Measurements from ENCODE around the gene SCRN2. TPM values are rescaled to one million over a fixed set of nuclear protein-coding genes. Genes with fewer than 3 reads are reported as not detected.

SCRN2 gene
- total RNA-seq, 1 experiment from 2014 or later, result 50.8 TPM

GRCh38 chr17:47873200-47874090, 32.4 kb upstream of the SCRN2 start:
- POLR2A ChIA-PET, result interaction anchor here (0.6 to 1.3 kb wide), 3 partner anchors 10 to 84 kb away, joined by 3 to 4 read pairs (median 4); partner anchors contain the start of gene SP2
- no peak for ATAC-seq
- Mint-ChIP-seq H3K36me3 (no peaks in the 10 kb centered on the region), H3K27me3 (ENCODE audit: low read depth) (peaks cover 66% of the 10 kb centered on the region), H3K4me3 (peak overlapping the region; percentile 70), H3K27ac (no peak overlapping the region), H3K9me3 (no peaks in the 10 kb centered on the region), H3K4me1 (peaks cover 66% of the 10 kb centered on the region)
- DNase-seq (ENCODE audit: low spot score), result no peak
- CTCF ChIA-PET, result interaction anchor here (1.0 to 8.7 kb wide), 8 partner anchors 11 to 68 kb away, joined by 3 to 94 read pairs (median 10); partner anchors contain the start of genes PNPO and SCRN2
- TF ChIP-seq E2F1 (CRISPR knock-in tag; IDR thresholded peaks at IDR 0.05), result no peak
- peak; percentile 97 for TF ChIP-seq ZNF512 (CRISPR knock-in tag; IDR thresholded peaks at IDR 0.05; ENCODE audit: borderline replicate concordance)

- TF ChIP-seq ZNF423 (CRISPR knock-in tag; IDR thresholded peaks at IDR 0.05) (peak; percentile 83), HMGXB4 (CRISPR knock-in tag; IDR thresholded peaks at IDR 0.05) (no peak), CREM (CRISPR knock-in tag; IDR thresholded peaks at IDR 0.05) (no peak), ZNF263 (CRISPR knock-in tag; IDR thresholded peaks at IDR 0.05; ENCODE audit: low read depth) (no peak)
- peaks cover 71% of the 10 kb centered on the region for H3K27me3 Mint-ChIP-seq (ENCODE audit: low read depth)
- ChIA-PET POLR2A (interaction anchor here (0.7 to 1.3 kb wide), 3 partner anchors 9 to 23 kb away, joined by 3 to 5 read pairs (median 4); partner anchors contain the start of genes SP2 and SP6), CTCF (interaction anchor here (1.0 to 8.7 kb wide), 10 partner anchors 9 to 69 kb away, joined by 3 to 94 read pairs (median 5); partner anchors contain the start of genes PNPO and SCRN2)
- DNase-seq (ENCODE audit: low spot score) (peak; percentile 51), ATAC-seq (peak; percentile 55)
- H3K9me3 Mint-ChIP-seq, result no peaks in the 10 kb centered on the region
- peaks cover 59% of the 10 kb centered on the region for H3K4me1 Mint-ChIP-seq
- no peaks in the 10 kb centered on the region for H3K36me3 Mint-ChIP-seq
- H3K27ac Mint-ChIP-seq, result no peak overlapping the region
- peak overlapping the region; percentile 70 for H3K4me3 Mint-ChIP-seq
These were observed 31.6 kb upstream of the SCRN2 start for GRCh38 chr17:47872651-47873161.

GRCh38 chr17:47872019-47872650, 31.1 kb upstream of the SCRN2 start:
- POLR2A ChIA-PET, result interaction anchor here (0.6 to 1.3 kb wide), 4 partner anchors 14 to 789 kb away, joined by 3 to 5 read pairs (median 3); partner anchors contain the start of genes SP2 and SP6
- Mint-ChIP-seq H3K4me3 (peak overlapping the region; percentile 70), H3K4me1 (peaks cover 56% of the 10 kb centered on the region), H3K36me3 (no peaks in the 10 kb centered on the region), H3K27me3 (ENCODE audit: low read depth) (peaks cover 75% of the 10 kb centered on the region), H3K9me3 (no peaks in the 10 kb centered on the region), H3K27ac (no peak overlapping the region)
- CTCF ChIA-PET, result interaction anchor here (0.7 to 8.7 kb wide), 13 partner anchors 9 to 69 kb away, joined by 3 to 94 read pairs (median 5); partner anchors contain the start of genes PNPO, SCRN2 and SP6
- peak; percentile 57 for ATAC-seq
- peak; percentile 64 for DNase-seq (ENCODE audit: low spot score)
- TF ChIP-seq ARID4B (CRISPR knock-in tag; IDR thresholded peaks at IDR 0.05; ENCODE audit: borderline replicate concordance) (no peak), STAT6 (CRISPR knock-in tag; conservative IDR thresholded peaks at IDR 0.05; ENCODE audit: low read depth) (no peak), CBFB (CRISPR knock-in tag; IDR thresholded peaks at IDR 0.05; ENCODE audit: low read depth) (no peak), ERG (CRISPR knock-in tag; IDR thresholded peaks at IDR 0.05) (no peak), IRF2 (CRISPR knock-in tag; IDR thresholded peaks at IDR 0.05; ENCODE audit: borderline replicate concordance, low read depth) (no peak), EMX1 (CRISPR knock-in tag; IDR thresholded peaks at IDR 0.05) (no peak)
